ENCODE results near the gene UBE3A.

UBE3A gene

GRCh38 chr15:25446076-25446475 is 7.3 kb upstream of the UBE3A start:
- Histone ChIP-seq H3K36me3 (ENCODE audit: insufficient read depth, low read length) (no peaks in the 10 kb centered on the region), H3K9me2 (replicated peaks; ENCODE audit: low read depth, low read length) (no peaks in the 10 kb centered on the region), H3K27me3 (ENCODE audit: insufficient read depth, low read length, poor library complexity, severe bottlenecking) (no peaks in the 10 kb centered on the region), H3F3A (ENCODE audit: low read depth) (no peaks in the 10 kb centered on the region), H3K4me1 (ENCODE audit: insufficient read depth, low read length, poor library complexity, severe bottlenecking) (no peaks in the 10 kb centered on the region), H3K4me3 (ENCODE audit: low read length, poor library complexity, severe bottlenecking) (no peak overlapping the region), H3K79me2 (ENCODE audit: insufficient read depth, low read length) (no peaks in the 10 kb centered on the region), H3K9me3 (ENCODE audit: insufficient read depth, low read depth, low read length) (peaks cover 3% of the 10 kb centered on the region; the same call in 1 of the 2 replicates), H2AFZ (ENCODE audit: low read length) (no peak overlapping the region), H3K4me2 (ENCODE audit: low read depth, low read length, poor library complexity, severe bottlenecking) (no peak overlapping the region), H4K20me1 (ENCODE audit: insufficient read depth, low read length, poor library complexity, severe bottlenecking) (no peaks in the 10 kb centered on the region), H3K9ac (ENCODE audit: low read depth, low read length, poor library complexity, severe bottlenecking) (no peak overlapping the region)
- no peak for TF ChIP-seq EZH2phosphoT487 (IDR thresholded peaks at IDR 0.05; ENCODE audit: borderline replicate concordance)
- no peak for TF ChIP-seq CTCF (conservative IDR thresholded peaks at IDR 0.05; ENCODE audit: low read length)

- Histone ChIP-seq H3K27me3 (ENCODE audit: insufficient read depth, low read length, poor library complexity, severe bottlenecking) (no peaks in the 10 kb centered on the region), H3K9ac (ENCODE audit: low read depth, low read length, poor library complexity, severe bottlenecking) (no peak overlapping the region), H3K79me2 (ENCODE audit: insufficient read depth, low read length) (0 out of 2 replicates have a peak, but pooled peaks cover 2% of the 10 kb centered on the region), H3K9me3 (ENCODE audit: insufficient read depth, low read depth, low read length) (no peaks in the 10 kb centered on the region; the same call in 1 of the 2 replicates), H4K20me1 (ENCODE audit: insufficient read depth, low read length, poor library complexity, severe bottlenecking) (no peaks in the 10 kb centered on the region), H3K9me2 (replicated peaks; ENCODE audit: low read depth, low read length) (no peaks in the 10 kb centered on the region), H3F3A (ENCODE audit: low read depth) (no peaks in the 10 kb centered on the region), H3K36me3 (ENCODE audit: insufficient read depth, low read length) (no peaks in the 10 kb centered on the region), H3K4me1 (ENCODE audit: insufficient read depth, low read length, poor library complexity, severe bottlenecking) (peaks cover under 1% of the 10 kb centered on the region), H3K4me2 (ENCODE audit: low read depth, low read length, poor library complexity, severe bottlenecking) (no peak overlapping the region), H3K4me3 (ENCODE audit: low read length, poor library complexity, severe bottlenecking) (no peak overlapping the region), H2AFZ (ENCODE audit: low read length) (no peak overlapping the region)
- TF ChIP-seq EZH2phosphoT487 (IDR thresholded peaks at IDR 0.05; ENCODE audit: borderline replicate concordance) (no peak), CTCF (conservative IDR thresholded peaks at IDR 0.05; ENCODE audit: low read length) (no peak)
Measured at GRCh38 chr15:25445412-25445811, 6.6 kb upstream of the UBE3A start.

- Histone ChIP-seq H3K9me3 (ENCODE audit: insufficient read depth, low read depth, low read length) (no peaks in the 10 kb centered on the region), H3F3A (ENCODE audit: low read depth) (no peaks in the 10 kb centered on the region), H3K9me2 (replicated peaks; ENCODE audit: low read depth, low read length) (no peaks in the 10 kb centered on the region), H3K27me3 (ENCODE audit: insufficient read depth, low read length, poor library complexity, severe bottlenecking) (no peaks in the 10 kb centered on the region), H3K79me2 (ENCODE audit: insufficient read depth, low read length) (peaks cover 42% of the 10 kb centered on the region), H3K36me3 (ENCODE audit: insufficient read depth, low read length) (no peaks in the 10 kb centered on the region), H3K4me2 (ENCODE audit: low read depth, low read length, poor library complexity, severe bottlenecking) (no peak overlapping the region), H3K9ac (ENCODE audit: low read depth, low read length, poor library complexity, severe bottlenecking) (no peak overlapping the region), H3K4me1 (ENCODE audit: insufficient read depth, low read length, poor library complexity, severe bottlenecking) (peaks cover 17% of the 10 kb centered on the region), H3K4me3 (ENCODE audit: low read length, poor library complexity, severe bottlenecking) (no peak overlapping the region), H2AFZ (ENCODE audit: low read length) (no peak overlapping the region), H4K20me1 (ENCODE audit: insufficient read depth, low read length, poor library complexity, severe bottlenecking) (peaks cover 21% of the 10 kb centered on the region)
- TF ChIP-seq CTCF (conservative IDR thresholded peaks at IDR 0.05; ENCODE audit: low read length): no peak
- no peak for TF ChIP-seq EZH2phosphoT487 (IDR thresholded peaks at IDR 0.05; ENCODE audit: borderline replicate concordance)
Measured at GRCh38 chr15:25441111-25441510, 2.3 kb upstream of the UBE3A start.

Measured in Loucy (cell line).